ENCODE results near the gene RPP14. TPM values are rescaled to one million over a fixed set of nuclear protein-coding genes. Genes with fewer than 3 reads are reported as not detected.
A peak's percentile ranks its signal among the peaks of the same experiment; 100 is the strongest.

The RPP14 gene
- total RNA-seq, 1 donor from 2014 or later, result 14.2 TPM

DNA sequence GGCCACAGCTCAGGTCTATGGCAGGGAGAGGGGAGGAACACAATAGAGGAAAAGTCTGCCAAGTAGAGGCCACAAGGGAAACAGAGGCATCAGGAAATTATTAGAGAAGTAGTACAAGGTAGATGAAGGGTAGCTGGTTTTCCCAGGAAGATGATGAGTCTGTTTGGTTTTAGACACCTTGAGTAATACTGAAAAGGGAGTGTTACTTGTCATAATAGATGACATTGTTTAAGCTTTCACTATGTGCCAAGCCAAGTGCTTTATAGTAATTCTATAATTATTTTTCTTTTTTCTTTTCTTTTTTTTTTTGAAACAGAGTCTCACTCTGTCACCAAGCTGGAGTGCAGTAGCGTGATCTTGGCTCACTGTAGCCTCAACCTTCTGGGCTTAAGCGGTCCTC is 40.3 kb downstream of the RPP14 start:
- Mint-ChIP-seq H3K9me3 (ENCODE audit: low read depth) (no peaks in the 10 kb centered on the region), H3K27ac (ENCODE audit: unreplicated experiment) (no peak overlapping the region), H3K4me3 (ENCODE audit: unreplicated experiment) (no peak overlapping the region), H3K27me3 (ENCODE audit: low read depth) (no peaks in the 10 kb centered on the region), H3K4me1 (ENCODE audit: low read depth) (peaks cover 16% of the 10 kb centered on the region), H3K36me3 (ENCODE audit: low read depth) (peaks cover 1% of the 10 kb centered on the region)
- no peak for DNase-seq (ENCODE audit: low spot score)
- TF ChIP-seq, protein P1, sequence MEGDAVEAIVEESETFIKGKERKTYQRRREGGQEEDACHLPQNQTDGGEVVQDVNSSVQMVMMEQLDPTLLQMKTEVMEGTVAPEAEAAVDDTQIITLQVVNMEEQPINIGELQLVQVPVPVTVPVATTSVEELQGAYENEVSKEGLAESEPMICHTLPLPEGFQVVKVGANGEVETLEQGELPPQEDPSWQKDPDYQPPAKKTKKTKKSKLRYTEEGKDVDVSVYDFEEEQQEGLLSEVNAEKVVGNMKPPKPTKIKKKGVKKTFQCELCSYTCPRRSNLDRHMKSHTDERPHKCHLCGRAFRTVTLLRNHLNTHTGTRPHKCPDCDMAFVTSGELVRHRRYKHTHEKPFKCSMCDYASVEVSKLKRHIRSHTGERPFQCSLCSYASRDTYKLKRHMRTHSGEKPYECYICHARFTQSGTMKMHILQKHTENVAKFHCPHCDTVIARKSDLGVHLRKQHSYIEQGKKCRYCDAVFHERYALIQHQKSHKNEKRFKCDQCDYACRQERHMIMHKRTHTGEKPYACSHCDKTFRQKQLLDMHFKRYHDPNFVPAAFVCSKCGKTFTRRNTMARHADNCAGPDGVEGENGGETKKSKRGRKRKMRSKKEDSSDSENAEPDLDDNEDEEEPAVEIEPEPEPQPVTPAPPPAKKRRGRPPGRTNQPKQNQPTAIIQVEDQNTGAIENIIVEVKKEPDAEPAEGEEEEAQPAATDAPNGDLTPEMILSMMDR (IDR thresholded peaks at IDR 0.05), result no peak

DNA sequence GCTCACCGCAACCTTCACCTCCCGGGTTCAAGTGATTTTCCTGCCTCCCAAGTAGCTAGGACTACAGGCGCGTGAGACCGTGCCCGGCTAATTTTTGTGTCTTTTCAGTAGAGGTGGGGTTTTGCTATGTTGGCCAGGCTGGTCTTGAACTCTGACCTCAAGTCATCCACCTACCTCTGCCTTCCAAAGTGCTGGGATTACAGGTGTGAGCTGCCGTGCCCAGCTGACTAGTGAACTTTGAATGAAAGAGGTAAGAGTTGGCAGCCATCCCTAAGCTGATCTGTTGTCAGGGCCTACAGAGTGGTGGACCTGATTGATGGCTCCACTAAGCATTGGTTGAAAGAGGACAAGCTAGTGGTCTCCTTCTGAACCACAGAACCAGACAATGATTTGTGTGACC is 41.9 kb downstream of the RPP14 start:
- Mint-ChIP-seq H3K4me1 (ENCODE audit: low read depth) (peaks cover 21% of the 10 kb centered on the region), H3K36me3 (ENCODE audit: low read depth) (peaks cover 4% of the 10 kb centered on the region), H3K9me3 (ENCODE audit: low read depth) (no peaks in the 10 kb centered on the region), H3K27me3 (ENCODE audit: low read depth) (no peaks in the 10 kb centered on the region), H3K27ac (ENCODE audit: unreplicated experiment) (no peak overlapping the region), H3K4me3 (ENCODE audit: unreplicated experiment) (no peak overlapping the region)
- no peak for DNase-seq (ENCODE audit: low spot score)
- TF ChIP-seq, protein P1 (IDR thresholded peaks at IDR 0.05), result no peak

DNA sequence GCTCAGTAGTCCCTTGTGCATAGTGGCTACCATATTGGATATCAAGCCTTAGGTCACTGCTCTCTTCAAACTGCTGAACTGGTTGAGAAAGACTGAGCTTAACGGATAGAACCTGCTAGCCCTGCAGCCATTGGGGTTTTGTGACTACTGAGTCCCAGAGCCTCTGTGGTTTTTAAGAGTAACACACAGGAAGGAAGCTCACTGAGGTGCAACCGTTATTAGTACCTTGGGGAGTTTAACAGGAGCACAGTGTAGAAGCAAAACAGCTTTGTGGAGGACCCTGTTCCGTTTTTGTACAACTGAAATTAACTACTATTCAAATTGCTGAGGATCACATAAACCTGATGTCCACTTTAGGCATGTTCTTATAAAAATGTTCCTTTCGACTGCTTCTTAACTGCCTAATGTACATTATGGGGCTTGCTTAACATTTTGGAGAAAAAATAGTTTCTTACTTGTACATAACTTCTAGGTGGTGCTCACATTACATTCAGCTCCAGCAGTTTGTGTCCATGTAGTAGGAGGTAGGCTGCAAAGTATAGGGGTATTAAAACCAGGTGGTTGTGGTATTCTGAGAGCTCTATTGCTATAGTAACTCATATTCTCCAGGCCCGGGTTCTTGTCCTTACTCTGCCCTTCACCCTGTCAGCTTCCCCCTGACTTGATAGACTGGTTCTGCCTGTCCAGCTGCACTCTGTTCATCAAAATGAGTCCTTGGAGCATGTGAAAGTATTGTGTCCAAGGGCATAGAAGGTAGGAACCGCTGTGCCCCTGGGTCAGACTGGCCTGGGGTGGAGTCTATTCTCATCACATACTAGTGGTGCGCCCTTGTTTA is 44.0 kb downstream of the RPP14 start:
- TF ChIP-seq, protein P1 (IDR thresholded peaks at IDR 0.05), result no peak
- Mint-ChIP-seq H3K4me3 (ENCODE audit: unreplicated experiment) (no peak overlapping the region), H3K27ac (ENCODE audit: unreplicated experiment) (no peak overlapping the region), H3K27me3 (ENCODE audit: low read depth) (no peaks in the 10 kb centered on the region), H3K4me1 (ENCODE audit: low read depth) (peaks cover 21% of the 10 kb centered on the region), H3K9me3 (ENCODE audit: low read depth) (no peaks in the 10 kb centered on the region), H3K36me3 (ENCODE audit: low read depth) (peaks cover 4% of the 10 kb centered on the region)
- DNase-seq (ENCODE audit: low spot score), result no peak

DNA sequence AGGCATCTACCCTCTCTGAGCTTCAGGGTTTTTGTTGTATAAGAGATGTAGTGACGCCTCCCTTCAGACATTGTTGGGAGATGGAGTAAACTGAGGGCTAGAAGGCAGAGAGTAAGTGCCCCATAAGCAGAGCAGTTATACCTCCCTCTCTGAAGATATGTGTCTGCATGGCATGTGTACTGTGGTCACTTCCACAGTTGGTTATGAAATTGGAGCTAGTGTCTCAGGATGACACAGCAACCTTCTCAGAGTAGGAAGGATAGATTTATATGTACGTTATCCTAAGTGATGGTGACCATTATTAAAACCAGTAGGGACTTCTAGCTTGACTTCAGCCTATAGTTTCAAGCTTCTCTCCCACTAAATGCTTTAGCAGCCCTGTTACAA is 44.6 kb downstream of the RPP14 start:
- DNase-seq (ENCODE audit: low spot score), result no peak
- Mint-ChIP-seq H3K27ac (ENCODE audit: unreplicated experiment) (peak overlapping the region; percentile 13), H3K36me3 (ENCODE audit: low read depth) (peaks cover 4% of the 10 kb centered on the region), H3K9me3 (ENCODE audit: low read depth) (no peaks in the 10 kb centered on the region), H3K27me3 (ENCODE audit: low read depth) (no peaks in the 10 kb centered on the region), H3K4me1 (ENCODE audit: low read depth) (peaks cover 21% of the 10 kb centered on the region), H3K4me3 (ENCODE audit: unreplicated experiment) (no peak overlapping the region)
- TF ChIP-seq, protein P1 (IDR thresholded peaks at IDR 0.05), result no peak

DNA sequence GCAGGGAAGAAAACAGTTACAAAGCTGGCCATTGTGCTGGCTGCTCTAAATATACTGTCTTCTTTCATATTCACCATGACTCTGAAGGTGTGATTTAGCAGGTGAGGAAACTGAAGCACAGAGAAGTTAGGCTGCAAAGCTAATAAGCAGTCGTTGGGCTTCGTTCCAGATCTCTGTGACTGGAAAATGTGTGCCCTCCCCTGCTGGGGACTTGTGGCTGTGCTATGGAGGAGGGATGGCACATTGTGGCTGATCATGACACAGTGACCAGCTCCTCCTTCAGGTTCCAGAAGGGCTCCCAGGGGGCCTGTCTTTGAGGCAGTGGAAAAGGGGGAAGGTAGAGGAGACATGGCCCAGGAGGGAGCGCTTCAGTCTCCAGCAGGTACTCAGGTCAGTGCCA is 45.9 kb downstream of the RPP14 start:
- Mint-ChIP-seq H3K4me1 (ENCODE audit: low read depth) (peaks cover 23% of the 10 kb centered on the region), H3K27ac (ENCODE audit: unreplicated experiment) (peak overlapping the region; percentile 36), H3K9me3 (ENCODE audit: low read depth) (no peaks in the 10 kb centered on the region), H3K36me3 (ENCODE audit: low read depth) (peaks cover 4% of the 10 kb centered on the region), H3K27me3 (ENCODE audit: low read depth) (no peaks in the 10 kb centered on the region), H3K4me3 (ENCODE audit: unreplicated experiment) (no peak overlapping the region)
- TF ChIP-seq, protein P1 (IDR thresholded peaks at IDR 0.05), result no peak
- no peak for DNase-seq (ENCODE audit: low spot score)

All from chondrocyte (in vitro differentiated cells).